HG02884 (cell line): Measurements from ENCODE around the gene PTTG1IP.

Source experiments
- ATAC-seq: cut with Tn5 transposase; IDR thresholded peaks from one replicate; pipeline ENCODE4 v1.9.1; 2021; ENCODE audit warnings: mild to moderate bottlenecking, moderate library complexity; ENCODE audit not compliant: unreplicated experiment

Gene PTTG1IP

GRCh38 chr21:44813149-44813548, 60.3 kb downstream of the PTTG1IP start:
- no peak for ATAC-seq

- ATAC-seq = no peak
These were observed 60.9 kb downstream of the PTTG1IP start for GRCh38 chr21:44812640-44813039.

GRCh38 chr21:44810779-44811178, 62.7 kb downstream of the PTTG1IP start:
- ATAC-seq = no peak

GRCh38 chr21:44805859-44806258, 67.6 kb downstream of the PTTG1IP start:
- no peak for ATAC-seq

- ATAC-seq = no peak
These were observed 68.3 kb downstream of the PTTG1IP start for GRCh38 chr21:44805226-44805625.

- no peak for ATAC-seq
These were observed 68.7 kb downstream of the PTTG1IP start for GRCh38 chr21:44804762-44805161.

GRCh38 chr21:44803651-44804050, 69.8 kb downstream of the PTTG1IP start:
- no peak for ATAC-seq

- no peak for ATAC-seq
These were observed 70.9 kb downstream of the PTTG1IP start for GRCh38 chr21:44802396-44803153.

- ATAC-seq = peak; percentile 62
These were observed 71.8 kb downstream of the PTTG1IP start, which contains the start of gene UBE2G2 for GRCh38 chr21:44801468-44802395. TSS of gene UBE2G2 (minus strand) at chr21:44801820. CDS start at chr21:44801748, 72 bp downstream.

GRCh38 chr21:44800971-44801467, 72.5 kb downstream of the PTTG1IP start:
- no peak for ATAC-seq

GRCh38 chr21:44800103-44800502, 73.4 kb downstream of the PTTG1IP start:
- no peak for ATAC-seq

GRCh38 chr21:44799646-44800045, 73.8 kb downstream of the PTTG1IP start:
- no peak for ATAC-seq
